B cell (primary cell): Measurements from ENCODE around the gene UBASH3B. TPM values are rescaled to one million over a fixed set of nuclear protein-coding genes. Genes with fewer than 3 reads are reported as not detected.

Experiments used
- ATAC-seq: fragments of 200-7000 bp; cut with Tn5 transposase; one replicate; pipeline ENCODE4 v1.10.0; 2021; ENCODE audit warnings: low read depth, mild to moderate bottlenecking, moderate number of reproducible peaks, moderate library complexity
- CTCF ChIA-PET: fragments of 350-600 bp; sonication (Branson Sonifier 250); formaldehyde crosslinking; loops from one replicate; lab custom pipeline; 2021; ENCODE audit warnings: antibody characterized with exemption, inconsistent platforms; lab: Charles Lee
- POLR2A ChIA-PET: fragments of 350-600 bp; sonication (Branson Sonifier 250); formaldehyde crosslinking; loops from one replicate; lab custom pipeline; 2021; ENCODE audit warnings: antibody characterized with exemption; lab: Charles Lee
- DNase-seq: peaks from one replicate; pipeline ENCODE4 v3.0.0; 2013
- H2AFZ ChIP-seq: 2 replicates; pipeline ENCODE4 v1.6.1; 2012; ENCODE audit warnings: mild to moderate bottlenecking, low read depth, low read length; ENCODE audit not compliant: insufficient read depth, poor library complexity, severe bottlenecking
- H3K27ac ChIP-seq, 2 donors: 1 replicate in 1 of 2; 2 replicates in 1 of 2; pipeline ENCODE4 v1.5.1; 2012 to 2013; ENCODE audit warnings: low read length in 2 of 2, mild to moderate bottlenecking in 2 of 2, moderate library complexity in 1 of 2
- H3K27me3 ChIP-seq, 4 experiments: fragments of 200-600 bp in 1 of 4; sonication (generic) in 1 of 4; replicated peaks in 1 of 4; 1 replicate in 2 of 4; 2 replicates in 2 of 4; pipeline versions ENCODE4 v1.6.1 to v1.7.0; 2013 to 2016; ENCODE audit warnings: low read length in 3 of 4, mild to moderate bottlenecking in 2 of 4, mixed read lengths in 1 of 4, moderate library complexity in 1 of 4; ENCODE audit not compliant: insufficient read depth in 4 of 4, control insufficient read depth in 3 of 4; ENCODE audit errors: control extremely low read depth in 1 of 4
- H3K36me3 ChIP-seq, 2 experiments: replicated peaks in 1 of 2; 1 replicate in 1 of 2; 2 replicates in 1 of 2; pipeline versions ENCODE4 v1.6.1 to v1.7.1; 2013; ENCODE audit warnings: low read length in 1 of 2; ENCODE audit not compliant: insufficient read depth in 2 of 2, control insufficient read depth in 1 of 2; ENCODE audit errors: control extremely low read depth in 1 of 2, extremely low read depth in 1 of 2
- H3K4me1 ChIP-seq, 2 donors: fragments of 200-600 bp in 1 of 2; sonication (generic) in 1 of 2; 1 replicate in 1 of 2; 2 replicates in 1 of 2; pipeline versions ENCODE4 v1.5.1 to v1.6.1; 2013 to 2017; ENCODE audit warnings: low read length in 2 of 2; ENCODE audit not compliant: control insufficient read depth in 2 of 2, insufficient read depth in 2 of 2
- H3K4me2 ChIP-seq: replicated peaks from 2 replicates; pipeline ENCODE3; 2012; ENCODE audit warnings: mild to moderate bottlenecking, low read depth, low read length; ENCODE audit not compliant: poor library complexity, severe bottlenecking
- H3K4me3 ChIP-seq, 5 experiments: fragments of 200-600 bp in 1 of 5; sonication (generic) in 1 of 5; 1 replicate in 3 of 5; 2 replicates in 2 of 5; pipeline versions ENCODE4 v1.5.1 to v1.7.0; 2011 to 2016; ENCODE audit warnings: low read length in 4 of 5, mild to moderate bottlenecking in 4 of 5, low read depth in 2 of 5, control low read depth in 1 of 5, moderate library complexity in 1 of 5; ENCODE audit not compliant: insufficient read depth in 1 of 5; ENCODE audit errors: control extremely low read depth in 1 of 5, extremely low read depth in 1 of 5
- H3K79me2 ChIP-seq: fragments of 200-600 bp; sonication (generic); one replicate; pipeline ENCODE4 v1.6.0; 2016; ENCODE audit warnings: low read length; ENCODE audit not compliant: control insufficient read depth, insufficient read depth
- H3K9ac ChIP-seq: fragments of 200-600 bp; sonication (generic); 2 replicates; pipeline ENCODE4 v1.6.1; 2017; ENCODE audit warnings: mild to moderate bottlenecking, low read length, moderate library complexity
- H3K9me3 ChIP-seq, 3 donors: one replicate each; pipeline versions ENCODE4 v1.6.1 to v1.7.1; 2013; ENCODE audit warnings: low read length in 2 of 3; ENCODE audit not compliant: control insufficient read depth in 2 of 3, insufficient read depth in 1 of 3; ENCODE audit errors: control extremely low read depth in 1 of 3
- H4K20me1 ChIP-seq: 2 replicates; pipeline ENCODE4 v1.6.0; 2012; ENCODE audit warnings: mild to moderate bottlenecking, low read length; ENCODE audit not compliant: insufficient read depth, control insufficient read depth, poor library complexity, severe bottlenecking
- H3K27ac Mint-ChIP-seq: one replicate; pipeline ENCODE4 v1.8.0; 2021; ENCODE audit warnings: mixed read lengths
- H3K27me3 Mint-ChIP-seq: one replicate; pipeline ENCODE4 v1.8.0; 2021; ENCODE audit warnings: mixed read lengths
- H3K4me1 Mint-ChIP-seq: one replicate; pipeline ENCODE4 v1.8.0; 2021; ENCODE audit warnings: mixed read lengths
- H3K4me3 Mint-ChIP-seq: one replicate; pipeline ENCODE4 v1.8.0; 2021; ENCODE audit warnings: mixed read lengths
- H3K9me3 Mint-ChIP-seq: one replicate; pipeline ENCODE4 v1.8.0; 2022; ENCODE audit warnings: mixed read lengths; ENCODE audit not compliant: insufficient read depth
- CTCF ChIP-seq: fragments of 200-600 bp; IDR thresholded peaks from one replicate; pipeline ENCODE4 v1.8.0; 2022; ENCODE audit warnings: antibody characterized with exemption, mild to moderate bottlenecking
- EZH2 ChIP-seq: IDR thresholded peaks from 2 replicates; pipeline ENCODE4 v1.6.1; 2012; ENCODE audit warnings: borderline replicate concordance, low read depth, mild to moderate bottlenecking, moderate library complexity, low read length; ENCODE audit not compliant: insufficient read depth, poor library complexity, severe bottlenecking
- WGBS: methylation state at CpG from one replicate; pipeline ENCODE4 v1.1.5; 2013; ENCODE audit warnings: missing lambda C conversion rate; ENCODE audit not compliant: insufficient coverage; 5-methylcytosine and 5-hydroxymethylcytosine counted together
- intact Hi-C: fragments of 100-400 bp; cut with micrococcal nuclease; formaldehyde crosslinking; loops from one replicate; pipeline ENCODE4 v1.10.0; 2022
- polyA plus RNA-seq: library from polyadenylated mRNA; depleted of rRNA; stranded (reverse); fragments of >200 nt; gene quantifications from 2 replicates; pipeline ENCODE4 v1.2.3, GENCODE V29; 2012
- total RNA-seq, 2 donors: library from RNA; stranded (reverse); fragments of 120-200 nt in 1 of 2; gene quantifications; 1 replicate in 1 of 2; 2 replicates in 1 of 2; pipeline versions ENCODE4 v1.2.3 to v1.2.4, GENCODE V29; 2013 to 2022

The UBASH3B gene
- total and polyA plus RNA-seq, 2 donors (not counting 1 experiment from before 2014, with no cell fraction given) = 2.3 to 3.6 TPM

- H3K4me1 ChIP-seq = no peaks in the 10 kb centered on the region
- no peak overlapping the region for H3K9ac ChIP-seq
- CTCF ChIA-PET = interaction anchor here (0.9 to 11.9 kb wide), 18 partner anchors 11 to 259 kb away, joined by 3 to 319 read pairs (median 11); no protein-coding TSS in a partner anchor
- TF ChIP-seq EZH2 = no peak
- TF ChIP-seq CTCF = no peak
- H3K4me3 ChIP-seq = no peak overlapping the region
- H3K9me3 ChIP-seq = no peaks in the 10 kb centered on the region
- no peak overlapping the region for H3K4me3 Mint-ChIP-seq
- no peaks in the 10 kb centered on the region for H3K9me3 Mint-ChIP-seq
- H3K27me3 ChIP-seq = no peaks in the 10 kb centered on the region
- H3K4me1 Mint-ChIP-seq = peaks cover 4% of the 10 kb centered on the region
- POLR2A ChIA-PET = interaction anchor here (0.6 kb wide), 1 partner anchor 59 kb away, joined by 4 read pairs; no protein-coding TSS in a partner anchor
- H3K79me2 ChIP-seq = no peaks in the 10 kb centered on the region
- H3K36me3 ChIP-seq = peaks cover 0 to 4% of the 10 kb centered on the region in 2 experiments
- H3K27me3 Mint-ChIP-seq = no peaks in the 10 kb centered on the region
- H4K20me1 ChIP-seq = no peaks in the 10 kb centered on the region
- H3K4me2 ChIP-seq = no peak overlapping the region
- no peak overlapping the region for H3K27ac Mint-ChIP-seq
- ATAC-seq (no peak), DNase-seq (no peak)
- 87% methylated on average over 5 of the region's 5 CpGs for whole genome bisulfite sequencing
- intact Hi-C loops = loop anchor here (5.0 kb wide), 1 partner anchor 227 kb away; no protein-coding TSS in a partner anchor
- H3K27ac ChIP-seq = no peak overlapping the region
- no peak overlapping the region for H2AFZ ChIP-seq
Measured at GRCh38 chr11:122795307-122795706, 139.8 kb downstream of the UBASH3B start.

- ChIA-PET POLR2A (interaction anchor here (1.1 kb wide), 1 partner anchor 56 kb away, joined by 4 read pairs; no protein-coding TSS in a partner anchor), CTCF (interaction anchor here (0.5 to 11.9 kb wide), 30 partner anchors 10 to 451 kb away, joined by 3 to 319 read pairs (median 6); no protein-coding TSS in a partner anchor)
- peak; percentile 93 for ATAC-seq
- H3K4me1 ChIP-seq = no peaks in the 10 kb centered on the region
- H3K27me3 ChIP-seq = no peaks in the 10 kb centered on the region
- no peak overlapping the region for H3K4me3 Mint-ChIP-seq
- intact Hi-C loops = loop anchor here (1.0 to 5.0 kb wide), 3 partner anchors 58 to 258 kb away; no protein-coding TSS in a partner anchor
- H3K27me3 Mint-ChIP-seq = no peaks in the 10 kb centered on the region
- no peak overlapping the region for H3K27ac Mint-ChIP-seq
- no peak overlapping the region for H2AFZ ChIP-seq
- H3K9me3 Mint-ChIP-seq = no peaks in the 10 kb centered on the region
- H3K9ac ChIP-seq = no peak overlapping the region
- peaks cover 0 to 4% of the 10 kb centered on the region in 2 experiments for H3K36me3 ChIP-seq
- H4K20me1 ChIP-seq = no peaks in the 10 kb centered on the region
- peak; percentile 75 for DNase-seq
- H3K9me3 ChIP-seq = no peaks in the 10 kb centered on the region
- TF ChIP-seq CTCF = peak; percentile 96
- TF ChIP-seq EZH2 = no peak
- 62% methylated on average over 10 of the region's 11 CpGs for WGBS
- H3K79me2 ChIP-seq = no peaks in the 10 kb centered on the region
- H3K4me3 ChIP-seq = no peak overlapping the region
- no peak overlapping the region for H3K4me2 ChIP-seq
- no peak overlapping the region for H3K27ac ChIP-seq
- H3K4me1 Mint-ChIP-seq = peaks cover 4% of the 10 kb centered on the region
Measured at GRCh38 chr11:122796128-122796717, 140.7 kb downstream of the UBASH3B start.
